Anterior cingulate cortex (tissue), 58 donors: ENCODE data around the gene TJP3.

Source experiments
- DNase-seq, 58 donors: peaks; one replicate each; lab custom pipeline; 2025; lab: John Stamatoyannopoulos, UW

Gene TJP3

GRCh38 chr19:3670796-3671679 lies 37.1 kb upstream of the TJP3 start:
- DNase-seq = peak in 3 of 58 donors; percentile 13 to 52 (median 29)

DNA sequence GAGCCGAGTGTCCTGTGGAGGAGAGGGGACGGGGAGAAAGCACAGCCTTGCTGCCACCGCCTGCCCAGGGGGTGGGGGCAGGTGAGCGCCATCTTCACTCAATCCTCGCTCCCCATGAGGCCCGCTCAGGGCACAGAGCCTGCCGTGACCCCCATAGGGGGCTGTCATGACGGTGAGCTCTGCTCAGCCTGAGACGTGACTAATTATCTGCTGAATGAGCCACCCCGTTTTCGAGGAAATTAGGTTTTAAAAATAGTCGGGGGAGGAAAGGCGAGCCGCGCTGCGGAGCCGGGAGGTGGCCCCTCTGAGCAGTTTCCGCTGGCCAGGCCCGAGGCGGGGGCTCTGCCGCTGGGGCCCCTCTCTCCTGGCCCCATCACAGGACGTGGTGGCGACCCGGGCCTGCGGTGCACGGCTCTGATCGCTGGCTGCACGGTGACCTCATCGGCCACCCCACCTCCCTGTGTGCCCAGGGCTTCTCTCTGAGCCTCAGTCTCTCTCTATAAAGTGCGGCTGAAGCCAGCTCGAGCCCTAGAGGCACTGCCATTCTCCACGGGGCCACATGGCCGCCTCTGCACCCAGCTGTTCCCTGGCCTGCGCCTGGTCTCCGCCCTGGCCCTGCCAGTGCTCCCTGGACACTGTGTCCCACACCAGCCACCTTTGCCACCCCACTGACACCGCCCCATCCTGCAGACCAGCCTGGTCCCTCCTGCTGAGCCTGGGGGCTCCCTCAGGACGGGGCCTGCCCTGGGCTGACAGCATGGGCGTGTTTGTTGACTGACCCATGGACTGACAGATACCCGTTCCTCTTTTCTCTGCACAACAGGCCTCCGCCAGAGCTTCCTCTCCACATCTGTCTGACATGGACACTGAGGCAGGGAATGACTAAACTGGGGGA lies 36.3 kb upstream of the TJP3 start:
- DNase-seq = no peak

- no peak for DNase-seq
Measured at GRCh38 chr19:3672575-3672948, 35.6 kb upstream of the TJP3 start.

- no peak for DNase-seq
Measured at GRCh38 chr19:3672993-3673392, 35.2 kb upstream of the TJP3 start.

DNA sequence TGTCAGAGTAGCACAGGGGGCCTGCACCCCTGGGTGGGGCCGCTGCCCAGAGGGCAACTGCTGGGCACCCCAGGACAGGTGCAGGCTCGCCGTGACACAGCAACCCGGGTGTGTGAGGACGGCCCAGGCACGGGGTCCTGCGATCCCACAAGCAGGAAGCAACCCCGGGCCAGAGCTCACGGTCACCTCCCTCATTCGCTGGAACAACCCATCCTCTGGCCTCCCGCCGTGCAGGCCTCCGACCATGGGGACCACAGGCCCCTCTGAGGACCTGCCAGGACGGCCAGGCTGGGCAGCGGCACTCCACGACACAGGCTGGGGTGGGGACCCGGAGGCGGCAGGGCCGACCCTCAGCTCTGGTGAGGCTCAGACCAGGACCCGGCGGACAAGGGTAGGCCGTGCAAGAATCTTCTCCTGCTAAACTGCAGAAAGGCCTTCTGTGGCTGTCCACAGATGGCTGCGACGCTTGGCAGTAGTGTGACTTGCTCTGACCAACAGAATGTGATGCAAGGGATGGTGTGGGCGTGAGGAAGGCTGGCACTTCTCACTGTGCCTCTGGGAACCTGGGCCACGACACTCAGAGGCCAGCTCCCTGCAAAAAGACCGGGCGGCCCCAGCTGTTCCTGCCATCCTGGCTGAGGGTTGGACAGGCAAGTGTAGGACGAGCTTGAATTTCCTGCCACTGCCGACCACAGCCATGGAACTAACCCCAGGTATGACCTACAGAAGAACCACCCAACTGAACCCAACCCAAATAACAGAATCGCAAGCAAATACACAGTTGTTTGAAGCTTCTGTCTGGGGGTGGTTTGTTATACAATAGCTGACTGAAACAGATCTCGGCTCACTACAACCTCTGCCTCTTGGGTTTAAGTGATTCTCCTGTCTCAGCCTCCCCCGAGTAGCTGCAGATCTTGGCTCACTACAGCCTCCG lies 34.4 kb upstream of the TJP3 start:
- no peak for DNase-seq

- DNase-seq = no peak
Measured at GRCh38 chr19:3674784-3675543, 33.2 kb upstream of the TJP3 start.

GRCh38 chr19:3678188-3678587 lies 30.0 kb upstream of the TJP3 start:
- DNase-seq = no peak

DNA sequence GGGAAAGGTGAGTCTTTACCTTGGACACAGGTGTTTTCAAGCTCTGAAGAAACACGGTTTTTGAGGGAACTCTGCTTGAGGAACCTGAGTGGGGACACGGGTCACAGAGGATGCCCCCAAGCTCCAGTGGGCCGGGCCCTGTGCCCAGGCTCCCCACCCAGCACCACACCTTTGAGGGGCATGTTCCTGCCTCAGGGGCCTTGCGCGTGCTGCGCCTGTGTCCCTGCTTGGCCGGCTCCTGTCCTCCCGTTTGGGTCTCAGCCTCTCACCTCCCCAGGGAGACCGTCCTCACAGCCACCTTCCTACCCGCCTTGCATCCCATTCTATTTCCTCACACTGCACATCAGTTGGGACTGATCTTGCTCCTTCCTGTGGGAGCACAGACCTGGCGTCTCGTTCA lies 29.0 kb upstream of the TJP3 start:
- no peak for DNase-seq

DNA sequence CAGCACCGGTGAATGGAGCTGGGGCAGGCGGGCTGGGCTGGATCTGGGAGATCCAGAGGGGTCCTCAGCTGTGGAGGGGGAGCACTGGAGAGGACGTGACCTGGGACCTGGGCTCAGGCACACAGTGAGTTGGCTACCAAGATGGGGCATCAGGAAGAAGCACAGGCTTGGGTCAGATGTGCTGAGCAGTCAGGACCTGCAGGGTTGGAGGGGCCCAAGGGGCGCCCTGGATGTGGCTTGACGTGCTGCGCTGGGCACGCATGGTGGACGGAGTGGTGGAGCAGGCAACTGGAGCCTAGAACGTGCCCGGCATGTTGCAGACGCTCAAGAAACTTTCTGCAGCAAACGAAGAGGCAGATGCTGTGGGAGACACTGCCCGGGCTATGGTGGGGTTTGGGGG lies 28.6 kb upstream of the TJP3 start:
- DNase-seq = no peak

DNA sequence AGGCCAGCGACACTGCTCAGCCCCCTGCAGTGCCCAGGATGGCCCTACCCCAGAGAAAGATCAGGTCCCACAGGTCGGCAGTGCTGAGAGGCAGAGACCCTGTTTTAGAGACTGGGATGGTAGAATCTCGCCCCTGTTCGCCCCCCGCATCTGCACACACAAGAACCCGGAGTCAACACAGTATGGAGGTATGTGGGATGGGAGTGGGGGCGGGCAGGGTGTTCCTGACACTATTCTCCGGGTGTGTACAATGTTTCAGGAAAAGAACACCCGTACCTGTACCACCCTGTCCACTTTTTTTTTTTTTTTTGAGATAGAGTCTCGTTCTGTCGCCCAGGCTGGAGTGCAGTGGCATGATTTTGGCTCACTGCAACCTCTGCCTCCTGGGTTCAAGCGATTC lies 27.2 kb upstream of the TJP3 start:
- DNase-seq = no peak

GRCh38 chr19:3682286-3682685 lies 25.9 kb upstream of the TJP3 start:
- no peak for DNase-seq

DNA sequence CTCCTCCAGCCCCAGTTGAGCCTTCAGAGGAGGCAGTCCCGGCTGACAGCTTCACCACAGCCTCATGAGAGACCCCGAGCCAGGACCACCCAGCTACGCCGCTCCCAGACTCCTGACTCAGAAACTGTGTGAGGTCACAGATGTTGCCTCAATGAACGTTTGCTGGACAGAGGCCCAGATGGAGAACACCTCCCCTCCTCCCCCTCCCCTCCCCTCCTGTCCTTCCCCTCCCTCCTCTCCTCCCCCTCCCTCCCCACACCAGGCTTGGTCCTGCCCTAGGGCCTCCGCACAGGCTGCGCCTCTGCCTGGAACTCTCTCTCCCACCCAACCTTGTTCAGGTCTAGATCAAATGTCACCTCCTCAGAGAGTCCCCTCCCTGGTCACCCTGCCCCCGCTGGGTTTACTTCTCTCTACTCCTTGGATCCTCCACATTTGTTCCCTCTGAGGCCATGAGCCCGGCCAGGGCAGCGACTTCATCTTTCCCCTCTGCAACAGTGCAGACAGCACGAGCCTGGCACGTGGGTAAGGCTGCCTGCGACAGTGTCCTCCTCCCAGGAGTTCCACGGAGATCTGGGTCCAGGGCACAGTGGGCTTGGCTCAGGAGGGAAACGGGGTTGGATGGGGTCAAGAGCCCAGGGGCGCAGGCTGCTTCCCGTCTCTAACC lies 25.3 kb upstream of the TJP3 start:
- DNase-seq = no peak

GRCh38 chr19:3683405-3684053 lies 24.7 kb upstream of the TJP3 start:
- no peak for DNase-seq

DNA sequence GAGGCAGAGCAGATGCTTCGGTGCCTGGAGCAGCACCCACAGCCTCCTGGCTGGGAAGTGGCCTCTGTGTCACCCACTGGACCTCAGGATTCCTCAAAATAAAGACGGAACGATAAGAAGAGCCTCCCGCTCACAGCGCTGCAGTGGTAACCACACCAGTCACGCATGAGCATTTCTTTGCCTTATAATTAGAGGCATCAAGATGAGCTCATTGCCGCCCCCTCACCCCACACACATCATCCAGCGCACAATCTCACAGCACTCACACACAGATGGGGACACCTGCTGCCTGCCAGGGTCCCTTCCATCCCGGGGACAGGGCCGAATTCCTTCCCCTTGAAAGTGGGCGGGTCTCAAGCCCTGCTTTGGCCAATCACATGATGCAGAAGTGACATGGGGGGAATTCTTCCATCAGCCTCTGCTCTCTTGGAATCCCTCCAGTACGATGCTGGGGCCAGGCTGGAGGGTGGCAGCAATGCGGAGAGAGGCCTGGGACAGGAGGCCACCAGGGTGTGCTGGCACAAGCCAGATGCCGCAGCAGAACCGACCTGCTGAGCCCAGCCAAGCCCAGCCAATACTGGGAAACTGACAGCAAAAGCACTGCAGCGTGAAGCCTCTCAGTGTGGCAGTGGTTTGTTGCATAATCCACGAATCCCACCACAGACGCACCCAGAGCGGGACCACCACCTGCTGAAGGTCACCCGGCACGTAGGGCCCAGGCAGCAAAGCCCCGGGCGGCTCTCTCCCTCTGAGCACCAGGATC lies 23.9 kb upstream of the TJP3 start:
- DNase-seq = peak in 6 of 58 donors; percentile 4 to 39 (median 22)

DNA sequence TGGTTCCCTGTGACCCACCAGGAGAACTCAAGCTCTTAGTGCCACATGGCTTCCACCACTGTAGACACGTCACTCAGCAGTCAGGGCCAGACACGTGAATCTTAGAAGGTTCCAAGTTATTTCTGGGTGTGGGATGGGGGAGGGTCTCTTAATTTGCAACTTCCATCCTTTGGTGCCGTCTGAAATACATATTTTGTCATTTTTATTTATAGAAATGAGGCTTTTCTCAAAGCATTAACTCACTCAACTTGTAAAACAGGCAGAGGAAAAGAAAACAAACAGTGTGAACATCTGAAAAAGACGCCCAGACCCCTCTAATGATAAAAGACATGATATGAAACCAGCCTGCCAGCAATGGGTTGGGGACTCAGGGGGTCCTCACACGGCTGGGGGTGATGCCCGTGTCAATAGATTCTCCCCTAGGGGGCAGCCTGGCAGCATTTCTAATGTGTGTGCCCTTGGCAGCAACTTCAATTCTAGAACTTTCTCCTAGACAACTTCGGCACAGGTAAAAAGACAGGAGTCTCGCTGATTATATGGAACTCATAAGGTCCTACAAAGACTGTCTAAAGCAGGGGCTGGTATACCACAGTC lies 23.3 kb upstream of the TJP3 start:
- DNase-seq = no peak

DNA sequence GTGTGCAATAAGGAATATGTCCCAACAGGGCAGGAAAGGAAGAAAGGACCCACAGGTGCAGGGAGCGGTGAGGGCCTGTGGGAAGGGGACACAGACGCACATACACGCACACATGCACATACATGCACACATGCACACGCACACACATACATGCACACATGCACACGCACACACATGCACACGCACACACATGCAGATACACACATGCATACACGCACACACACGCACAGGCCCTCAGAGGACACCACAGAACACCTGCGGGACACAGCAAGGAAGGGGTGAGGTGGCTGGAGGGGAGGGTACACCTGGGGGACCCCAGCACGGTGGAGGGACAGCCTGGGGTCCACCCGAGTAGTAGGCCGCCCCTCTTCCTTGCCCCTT lies 20.8 kb upstream of the TJP3 start:
- no peak for DNase-seq
